HG03139 (cell line): ENCODE data around the gene HLA-B.
"Not testable (repeated sequence)": the region's sequence is repeated elsewhere in the genome, so short reads cannot be mapped to it uniquely, and the experiment has no call there.

ENCODE experiments used
- ATAC-seq: cut with Tn5 transposase; IDR thresholded peaks from one replicate; pipeline ENCODE4 v1.9.1; 2021; ENCODE audit not compliant: unreplicated experiment

Gene HLA-B

GRCh38 chr6:31385041-31385440, 28.1 kb upstream of the HLA-B start:
- no peak for ATAC-seq

- ATAC-seq, result no peak
Observed at GRCh38 chr6:31383149-31383548, 26.2 kb upstream of the HLA-B start.

- no peak for ATAC-seq
Observed at GRCh38 chr6:31381666-31382065, 24.7 kb upstream of the HLA-B start.

- ATAC-seq, result no peak
Observed at GRCh38 chr6:31379850-31380249, 22.9 kb upstream of the HLA-B start.

GRCh38 chr6:31378721-31379103, 21.7 kb upstream of the HLA-B start:
- ATAC-seq, result no peak

GRCh38 chr6:31378062-31378720, 21.2 kb upstream of the HLA-B start:
- ATAC-seq, result no peak

- no peak for ATAC-seq
Observed at GRCh38 chr6:31377029-31377428, 20.1 kb upstream of the HLA-B start.

GRCh38 chr6:31375699-31376098, 18.7 kb upstream of the HLA-B start:
- no peak for ATAC-seq

GRCh38 chr6:31374118-31374517, 17.1 kb upstream of the HLA-B start:
- not testable (repeated sequence) for ATAC-seq

- ATAC-seq, result no peak
Observed at GRCh38 chr6:31368461-31368860, 11.5 kb upstream of the HLA-B start.

GRCh38 chr6:31366693-31367470, 9.9 kb upstream of the HLA-B start:
- ATAC-seq, result no peak

- no peak for ATAC-seq
Observed at GRCh38 chr6:31365864-31366263, 8.9 kb upstream of the HLA-B start.

- ATAC-seq, result no peak
Observed at GRCh38 chr6:31363811-31364210, 6.8 kb upstream of the HLA-B start.

- ATAC-seq, result no peak
Observed at GRCh38 chr6:31362751-31363150, 5.8 kb upstream of the HLA-B start.

- ATAC-seq, result no peak
Observed at GRCh38 chr6:31359581-31359980, 2.6 kb upstream of the HLA-B start.

- ATAC-seq, result no peak
Observed at GRCh38 chr6:31358302-31358701, 1.3 kb upstream of the HLA-B start.

GRCh38 chr6:31357886-31358285, 907 bp upstream of the HLA-B start:
- ATAC-seq, result no peak

- ATAC-seq, result no peak
Observed at GRCh38 chr6:31356216-31356945, 598 bp downstream of the HLA-B start.

GRCh38 chr6:31355583-31355948, 1.4 kb downstream of the HLA-B start:
- no peak for ATAC-seq

- no peak for ATAC-seq
Observed at GRCh38 chr6:31354864-31355582, 2.0 kb downstream of the HLA-B start.

GRCh38 chr6:31354158-31354863, 2.7 kb downstream of the HLA-B start:
- ATAC-seq, result no peak
